ENCODE measurements around the gene CNTN1. TPM values are rescaled to one million over a fixed set of nuclear protein-coding genes. Genes with fewer than 3 reads are reported as not detected.

CNTN1 gene
- total RNA-seq, 1 donor from 2014 or later, result 1.8 TPM

- TF ChIP-seq CTCF (IDR thresholded peaks at IDR 0.05), result no peak
- Mint-ChIP-seq H3K27me3 (ENCODE audit: low read depth) (no peaks in the 10 kb centered on the region), H3K4me3 (ENCODE audit: unreplicated experiment) (no peak overlapping the region), H3K27ac (ENCODE audit: unreplicated experiment) (no peak overlapping the region), H3K4me1 (ENCODE audit: low read depth) (peaks cover 27% of the 10 kb centered on the region), H3K36me3 (ENCODE audit: low read depth) (peaks cover 5% of the 10 kb centered on the region), H3K9me3 (ENCODE audit: low read depth) (peaks cover 12% of the 10 kb centered on the region)
- no peak for DNase-seq (ENCODE audit: low spot score)
Observed at GRCh38 chr12:40988355-40988754, 296.1 kb downstream of the CNTN1 start.

DNA sequence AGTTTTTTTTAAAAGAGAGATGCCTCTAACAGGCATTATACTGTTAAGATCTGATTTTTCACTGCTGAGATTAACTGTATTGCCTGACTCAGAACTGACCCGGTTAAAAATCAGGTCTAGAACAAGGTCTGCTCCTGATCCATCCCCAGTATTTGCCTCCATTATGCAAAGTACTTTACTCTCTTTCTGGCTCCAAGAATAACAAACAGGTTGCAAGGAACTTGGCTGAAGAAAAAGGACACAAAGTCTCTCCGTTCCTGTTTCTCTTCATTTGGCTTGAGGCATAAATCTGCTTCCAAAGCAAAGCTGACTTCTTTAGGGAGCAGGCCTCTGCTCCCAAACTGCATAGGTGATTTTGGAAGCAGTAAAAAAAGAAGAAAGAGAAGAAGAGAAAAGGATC is 296.6 kb downstream of the CNTN1 start:
- no peak for DNase-seq (ENCODE audit: low spot score)
- Mint-ChIP-seq H3K27me3 (ENCODE audit: low read depth) (no peaks in the 10 kb centered on the region), H3K4me3 (ENCODE audit: unreplicated experiment) (no peak overlapping the region), H3K4me1 (ENCODE audit: low read depth) (peaks cover 27% of the 10 kb centered on the region), H3K36me3 (ENCODE audit: low read depth) (peaks cover 5% of the 10 kb centered on the region), H3K27ac (ENCODE audit: unreplicated experiment) (no peak overlapping the region), H3K9me3 (ENCODE audit: low read depth) (peaks cover 12% of the 10 kb centered on the region)
- no peak for TF ChIP-seq CTCF (IDR thresholded peaks at IDR 0.05)

DNA sequence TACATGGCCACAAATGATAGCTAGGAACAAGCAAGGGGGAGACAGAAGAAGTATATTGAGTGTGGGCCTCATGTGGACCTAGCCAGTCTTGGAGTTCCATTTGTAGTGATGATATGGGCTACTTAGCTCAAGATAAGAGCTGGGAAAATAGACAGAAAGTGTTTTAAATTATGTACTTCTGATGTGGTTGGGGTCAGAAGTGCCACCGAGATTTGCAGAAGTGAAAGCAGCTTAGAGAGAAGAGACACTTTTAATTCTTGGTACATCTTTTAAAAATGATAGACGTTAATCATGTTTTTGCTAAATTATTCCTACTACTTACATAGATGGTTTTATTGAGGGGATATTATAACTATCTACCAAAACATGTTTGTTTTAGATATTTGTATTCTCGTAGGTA is 297.5 kb downstream of the CNTN1 start:
- no peak overlapping the region for H3K4me3 Mint-ChIP-seq (ENCODE audit: unreplicated experiment)
- peaks cover 3% of the 10 kb centered on the region for H3K36me3 Mint-ChIP-seq (ENCODE audit: low read depth)
- TF ChIP-seq CTCF (IDR thresholded peaks at IDR 0.05), result no peak
- H3K9me3 Mint-ChIP-seq (ENCODE audit: low read depth), result peaks cover 9% of the 10 kb centered on the region
- DNase-seq (ENCODE audit: low spot score), result no peak
- H3K27ac Mint-ChIP-seq (ENCODE audit: unreplicated experiment), result no peak overlapping the region
- H3K27me3 Mint-ChIP-seq (ENCODE audit: low read depth), result no peaks in the 10 kb centered on the region
- H3K4me1 Mint-ChIP-seq (ENCODE audit: low read depth), result peaks cover 27% of the 10 kb centered on the region

- H3K4me1 Mint-ChIP-seq (ENCODE audit: low read depth), result peaks cover 15% of the 10 kb centered on the region
- H3K27ac Mint-ChIP-seq (ENCODE audit: unreplicated experiment), result no peak overlapping the region
- no peak for DNase-seq (ENCODE audit: low spot score)
- no peaks in the 10 kb centered on the region for H3K36me3 Mint-ChIP-seq (ENCODE audit: low read depth)
- no peaks in the 10 kb centered on the region for H3K9me3 Mint-ChIP-seq (ENCODE audit: low read depth)
- no peak for TF ChIP-seq CTCF (IDR thresholded peaks at IDR 0.05)
- H3K27me3 Mint-ChIP-seq (ENCODE audit: low read depth), result no peaks in the 10 kb centered on the region
- no peak overlapping the region for H3K4me3 Mint-ChIP-seq (ENCODE audit: unreplicated experiment)
Observed at GRCh38 chr12:40992158-40992557, 299.9 kb downstream of the CNTN1 start.

DNA sequence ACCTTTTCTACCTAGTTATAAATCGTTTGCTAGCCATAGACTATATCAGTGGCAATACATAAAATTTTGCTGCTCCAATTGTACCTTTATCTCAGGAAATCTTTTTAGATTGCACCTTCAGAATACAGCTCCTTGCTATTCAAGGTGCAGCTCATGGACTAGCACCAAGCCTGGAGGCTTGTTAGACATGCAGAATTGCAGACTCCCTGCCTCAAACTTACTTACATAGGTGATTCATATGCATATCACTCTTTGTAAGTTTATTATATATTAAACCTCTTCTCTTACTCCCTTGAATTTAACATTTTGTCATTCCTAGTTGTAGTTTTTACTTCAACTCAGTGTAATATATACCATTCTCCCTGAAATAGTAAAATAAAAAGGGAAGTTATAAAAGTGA is 300.4 kb downstream of the CNTN1 start:
- Mint-ChIP-seq H3K36me3 (ENCODE audit: low read depth) (no peaks in the 10 kb centered on the region), H3K9me3 (ENCODE audit: low read depth) (peaks cover 3% of the 10 kb centered on the region), H3K27ac (ENCODE audit: unreplicated experiment) (no peak overlapping the region), H3K4me3 (ENCODE audit: unreplicated experiment) (no peak overlapping the region), H3K27me3 (ENCODE audit: low read depth) (no peaks in the 10 kb centered on the region), H3K4me1 (ENCODE audit: low read depth) (peaks cover 15% of the 10 kb centered on the region)
- no peak for TF ChIP-seq CTCF (IDR thresholded peaks at IDR 0.05)
- DNase-seq (ENCODE audit: low spot score), result no peak

Measured in chondrocyte (in vitro differentiated cells).